GM12878 (cell line): ENCODE measurements around the gene MAF.

Source experiments
- CTCF ChIP-seq, 3 experiments: IDR thresholded peaks in 2 of 3; conservative IDR thresholded peaks in 1 of 3; 2 replicates each; pipeline ENCODE4 v1.5.1; 2011; ENCODE audit warnings: low read depth in 3 of 3, low read length in 3 of 3, mild to moderate bottlenecking in 3 of 3, control low read depth in 2 of 3, moderate library complexity in 2 of 3, inconsistent platforms in 1 of 3, mixed read lengths in 1 of 3; ENCODE audit not compliant: control insufficient read depth in 2 of 3, insufficient read depth in 1 of 3; ENCODE audit errors: extremely low read depth in 1 of 3
- MTA3 ChIP-seq: IDR thresholded peaks from 2 replicates; pipeline ENCODE4 v1.6.1; 2012; ENCODE audit warnings: low read length, inconsistent platforms, borderline replicate concordance
- TCF12 ChIP-seq: IDR thresholded peaks from 2 replicates; pipeline ENCODE4 v1.6.1; 2011; ENCODE audit warnings: low read depth, mild to moderate bottlenecking, low read length
- TF ChIP-seq, protein P1 (sequence below): IDR thresholded peaks from 2 replicates; pipeline ENCODE4 v1.6.1; 2011; ENCODE audit warnings: borderline replicate concordance, low read depth, mild to moderate bottlenecking, moderate library complexity, mixed read lengths, low read length; ENCODE audit not compliant: insufficient read depth; ENCODE audit errors: extremely low read length

- TF ChIP-seq, protein P1, sequence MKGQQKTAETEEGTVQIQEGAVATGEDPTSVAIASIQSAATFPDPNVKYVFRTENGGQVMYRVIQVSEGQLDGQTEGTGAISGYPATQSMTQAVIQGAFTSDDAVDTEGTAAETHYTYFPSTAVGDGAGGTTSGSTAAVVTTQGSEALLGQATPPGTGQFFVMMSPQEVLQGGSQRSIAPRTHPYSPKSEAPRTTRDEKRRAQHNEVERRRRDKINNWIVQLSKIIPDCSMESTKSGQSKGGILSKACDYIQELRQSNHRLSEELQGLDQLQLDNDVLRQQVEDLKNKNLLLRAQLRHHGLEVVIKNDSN, result no peak
- TF ChIP-seq TCF12, result no peak
- TF ChIP-seq MTA3, result no peak
- TF ChIP-seq CTCF (IDR thresholded peaks at IDR 0.05 in 2 of 3, conservative IDR thresholded peaks at IDR 0.05 in 1 of 3; ENCODE audit: control insufficient read depth in 2 of 3, extremely low read depth in 1 of 3, insufficient read depth in 1 of 3, low read depth in 3 of 3, low read length in 3 of 3), result no peak
Observed at GRCh38 chr16:79559532-79559931, 41.0 kb downstream of the MAF start.
